Measurements from ENCODE around the gene KRT38. TPM values are rescaled to one million over a fixed set of nuclear protein-coding genes. Genes with fewer than 3 reads are reported as not detected.
"Not testable (repeated sequence)": the region's sequence is repeated elsewhere in the genome, so short reads cannot be mapped to it uniquely, and the experiment has no call there.

KRT38 gene
- total RNA-seq, 1 donor from 2014 or later: not detected

DNA sequence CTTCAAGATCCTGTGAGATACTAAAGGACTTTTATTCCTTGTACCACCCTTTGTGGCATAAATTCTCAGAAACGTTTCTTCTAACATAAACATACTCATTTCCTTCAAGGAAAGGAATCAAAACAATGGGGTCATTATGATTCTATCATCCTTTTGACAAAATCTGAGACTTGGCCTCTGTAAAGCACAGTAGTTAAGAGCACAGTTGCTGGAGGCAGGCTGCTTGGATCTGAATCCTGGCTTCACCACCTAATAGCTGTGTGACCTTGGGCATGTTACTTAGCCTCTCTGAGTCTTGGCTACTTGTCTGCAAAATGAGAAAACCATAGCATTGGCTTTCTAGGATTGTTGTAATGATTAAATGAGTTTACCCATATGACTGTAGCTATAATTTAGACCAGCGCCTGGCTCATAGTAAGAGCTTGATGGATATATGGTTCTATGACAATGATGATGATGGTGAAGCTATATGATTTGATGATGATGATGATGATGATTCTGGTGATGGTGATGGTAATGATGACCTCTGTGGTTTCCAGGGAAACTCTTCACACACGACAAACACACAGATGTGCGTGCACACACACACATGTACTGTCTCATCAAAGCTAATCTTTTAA lies 37.3 kb downstream of the KRT38 start:
- intact Hi-C loops (cut with micrococcal nuclease): no loop called here
- peaks cover 10% of the 10 kb centered on the region for H3K27me3 Mint-ChIP-seq
- POLR2A ChIA-PET: no interaction called here
- TF ChIP-seq CTCF (IDR thresholded peaks at IDR 0.05): no peak
- no peak overlapping the region for H3K27ac Mint-ChIP-seq
- H3K4me1 Mint-ChIP-seq: no peaks in the 10 kb centered on the region
- DNase-seq (no peak), ATAC-seq (ENCODE audit: low read depth) (no peak)
- no peak overlapping the region for H3K4me3 Mint-ChIP-seq
- H3K36me3 Mint-ChIP-seq (ENCODE audit: low read depth): no peaks in the 10 kb centered on the region
- CTCF ChIA-PET: interaction anchor here (0.9 to 1.2 kb wide), 2 partner anchors 12 to 14 kb away, joined by 3 read pairs; no protein-coding TSS in a partner anchor
- H3K9me3 Mint-ChIP-seq: no peaks in the 10 kb centered on the region

DNA sequence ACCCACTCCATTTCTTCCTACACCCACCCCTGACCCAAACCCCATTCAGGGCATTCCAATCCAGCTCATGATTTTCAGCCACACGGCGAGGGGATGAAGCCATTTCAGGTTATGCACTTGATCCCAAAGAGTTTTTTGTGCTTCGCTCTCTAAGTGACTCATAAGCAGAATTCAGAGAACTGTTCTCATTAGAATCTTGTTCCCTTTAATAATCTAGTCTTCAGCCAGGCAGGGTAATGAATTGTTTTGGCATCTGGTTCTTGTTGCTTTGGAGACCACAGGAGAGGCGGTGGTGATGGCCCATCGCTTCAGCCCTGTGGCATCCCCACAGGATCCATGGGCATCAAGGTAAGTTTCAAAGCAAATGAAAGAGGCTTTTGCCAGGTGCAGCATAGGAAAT lies 38.6 kb downstream of the KRT38 start:
- ATAC-seq (ENCODE audit: low read depth) (no peak), DNase-seq (no peak)
- no peak for TF ChIP-seq CTCF (IDR thresholded peaks at IDR 0.05)
- H3K36me3 Mint-ChIP-seq (ENCODE audit: low read depth): no peaks in the 10 kb centered on the region
- peaks cover 10% of the 10 kb centered on the region for H3K27me3 Mint-ChIP-seq
- ChIA-PET POLR2A (no interaction called here), CTCF (no interaction called here)
- no peak overlapping the region for H3K4me3 Mint-ChIP-seq
- H3K9me3 Mint-ChIP-seq: no peaks in the 10 kb centered on the region
- intact Hi-C loops (cut with micrococcal nuclease): no loop called here
- H3K27ac Mint-ChIP-seq: no peak overlapping the region
- H3K4me1 Mint-ChIP-seq: no peaks in the 10 kb centered on the region

- H3K27me3 Mint-ChIP-seq: peaks cover 30% of the 10 kb centered on the region
- TF ChIP-seq CTCF (IDR thresholded peaks at IDR 0.05): no peak
- no peaks in the 10 kb centered on the region for H3K36me3 Mint-ChIP-seq (ENCODE audit: low read depth)
- H3K9me3 Mint-ChIP-seq: no peaks in the 10 kb centered on the region
- CTCF ChIA-PET: no interaction called here
- no peak for ATAC-seq (ENCODE audit: low read depth)
- H3K4me3 Mint-ChIP-seq: no peak within 1 kb of the TSS
- intact Hi-C loops (cut with micrococcal nuclease): no loop called here
- no peak within 1 kb of the TSS for H3K27ac Mint-ChIP-seq
- DNase-seq: no peak
- H3K4me1 Mint-ChIP-seq: no peaks in the 10 kb centered on the region
- POLR2A ChIA-PET: no interaction called here
Observed at GRCh38 chr17:41396996-41397660, 43.7 kb downstream of the KRT38 start, which contains the start of gene KRT31. Gene KRT31 (minus strand): TSS chr17:41397608. CDS start chr17:41397539, 69 bp downstream.

- intact Hi-C loops (cut with micrococcal nuclease): no loop called here
- ChIA-PET CTCF (no interaction called here), POLR2A (no interaction called here)
- no peak for TF ChIP-seq CTCF (IDR thresholded peaks at IDR 0.05)
- Mint-ChIP-seq H3K36me3 (ENCODE audit: low read depth) (no peaks in the 10 kb centered on the region), H3K27ac (no peak overlapping the region), H3K9me3 (no peaks in the 10 kb centered on the region), H3K4me1 (no peaks in the 10 kb centered on the region), H3K4me3 (no peak overlapping the region), H3K27me3 (peaks cover 34% of the 10 kb centered on the region)
- DNase-seq: no peak
- ATAC-seq (ENCODE audit: low read depth): no peak
Observed at GRCh38 chr17:41396340-41396739, 44.4 kb downstream of the KRT38 start.

DNA sequence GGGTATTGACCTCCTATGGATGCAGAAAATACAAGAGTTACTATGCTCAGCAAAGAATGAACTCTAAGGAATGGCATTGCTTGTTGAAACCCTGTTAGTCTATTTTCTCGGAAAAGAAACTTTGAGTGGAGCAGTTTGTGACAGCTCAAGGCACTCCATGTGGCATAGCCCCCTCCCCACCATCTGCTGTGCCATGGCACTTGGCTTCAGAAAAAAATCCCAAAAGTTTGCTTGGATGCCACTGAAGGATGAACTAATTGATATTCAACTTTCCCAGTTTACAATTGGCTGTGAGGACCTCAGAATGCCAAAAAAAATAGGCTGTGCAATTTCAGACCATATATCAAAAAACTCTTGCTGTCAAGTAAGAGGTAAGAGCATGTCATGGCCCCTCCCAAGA lies 45.2 kb downstream of the KRT38 start:
- Mint-ChIP-seq H3K36me3 (ENCODE audit: low read depth) (no peaks in the 10 kb centered on the region), H3K9me3 (no peaks in the 10 kb centered on the region), H3K27ac (no peak overlapping the region), H3K4me3 (no peak overlapping the region), H3K27me3 (peaks cover 34% of the 10 kb centered on the region), H3K4me1 (no peaks in the 10 kb centered on the region)
- no peak for ATAC-seq (ENCODE audit: low read depth)
- no peak for DNase-seq
- ChIA-PET CTCF (no interaction called here), POLR2A (no interaction called here)
- intact Hi-C loops (cut with micrococcal nuclease): no loop called here
- no peak for TF ChIP-seq CTCF (IDR thresholded peaks at IDR 0.05)

- ATAC-seq (ENCODE audit: low read depth); H3K4me3 Mint-ChIP-seq; DNase-seq; H3K9me3 Mint-ChIP-seq; POLR2A ChIA-PET; intact Hi-C loops (cut with micrococcal nuclease); H3K4me1 Mint-ChIP-seq; H3K27ac Mint-ChIP-seq; CTCF ChIA-PET; H3K36me3 Mint-ChIP-seq (ENCODE audit: low read depth): not testable (repeated sequence)
- peaks cover 38% of the 10 kb centered on the region for H3K27me3 Mint-ChIP-seq
Observed at GRCh38 chr17:41395044-41395443, 45.7 kb downstream of the KRT38 start.
